Measurements from ENCODE around the gene GPR50. TPM values are rescaled to one million over a fixed set of nuclear protein-coding genes. Genes with fewer than 3 reads are reported as not detected.

Gene GPR50
- total and polyA plus RNA-seq, 4 donors: not detected

GRCh38 chrX:151153667-151154066, 22.7 kb upstream of the GPR50 start:
- H3K4me3 ChIP-seq (ENCODE audit: low read depth in 1 of 3, low read length in 3 of 3): no peak overlapping the region
- H3K27ac ChIP-seq (ENCODE audit: low read depth in 1 of 2, low read length in 2 of 2): no peak overlapping the region
- H3K36me3 ChIP-seq (ENCODE audit: control insufficient read depth in 4 of 4, insufficient read depth in 3 of 4, low read depth in 1 of 4, low read length in 3 of 4): no peaks in the 10 kb centered on the region
- TF ChIP-seq JUND (IDR thresholded peaks at IDR 0.05) (no peak), FOXA2 (IDR thresholded peaks at IDR 0.05) (no peak), NR2F2 (IDR thresholded peaks at IDR 0.05) (no peak), GABPA (IDR thresholded peaks at IDR 0.05 in 1 of 2, conservative IDR thresholded peaks at IDR 0.05 in 1 of 2) (no peak), FOXA1 (IDR thresholded peaks at IDR 0.05) (no peak), RXRA (IDR thresholded peaks at IDR 0.05) (no peak), CTCF (IDR thresholded peaks at IDR 0.05; ENCODE audit: low read depth, low read length, missing input control) (no peak), HNF4G (IDR thresholded peaks at IDR 0.05) (no peak), ZBTB33 (IDR thresholded peaks at IDR 0.05) (no peak), MAX (IDR thresholded peaks at IDR 0.05) (no peak)
- no peak for DNase-seq (ENCODE audit: low spot score)
- H3K4me1 ChIP-seq (ENCODE audit: control insufficient read depth in 4 of 4, insufficient read depth in 4 of 4, low read length in 3 of 4): no peaks in the 10 kb centered on the region
- no peak overlapping the region for H3K9ac ChIP-seq (ENCODE audit: low read depth in 1 of 2, low read length in 2 of 2)
- 32% methylated on average over 6 of the region's 6 CpGs for WGBS
- peaks cover 0 to 5% (median 0%) of the 10 kb centered on the region in 4 donors for H3K27me3 ChIP-seq (ENCODE audit: control insufficient read depth in 4 of 4, insufficient read depth in 4 of 4, low read length in 3 of 4)
- no peaks in the 10 kb centered on the region for H3K9me3 ChIP-seq (ENCODE audit: control insufficient read depth in 4 of 4, low read length in 3 of 4)

- no peak overlapping the region for H3K9ac ChIP-seq (ENCODE audit: low read depth in 1 of 2, low read length in 2 of 2)
- no peaks in the 10 kb centered on the region for H3K9me3 ChIP-seq (ENCODE audit: control insufficient read depth in 4 of 4, low read length in 3 of 4)
- WGBS: 68% methylated on average over 4 of the region's 4 CpGs
- H3K27me3 ChIP-seq (ENCODE audit: control insufficient read depth in 4 of 4, insufficient read depth in 4 of 4, low read length in 3 of 4): peaks cover 0 to 5% (median 0%) of the 10 kb centered on the region in 4 donors
- no peak overlapping the region for H3K4me3 ChIP-seq (ENCODE audit: low read depth in 1 of 3, low read length in 3 of 3)
- H3K4me1 ChIP-seq (ENCODE audit: control insufficient read depth in 4 of 4, insufficient read depth in 4 of 4, low read length in 3 of 4): no peaks in the 10 kb centered on the region
- no peaks in the 10 kb centered on the region for H3K36me3 ChIP-seq (ENCODE audit: control insufficient read depth in 4 of 4, insufficient read depth in 3 of 4, low read depth in 1 of 4, low read length in 3 of 4)
- no peak for DNase-seq (ENCODE audit: low spot score)
- no peak for TF ChIP-seq EGR1 (IDR thresholded peaks at IDR 0.05; ENCODE audit: low read depth in 2 of 2)
- no peak for TF ChIP-seq GABPA (IDR thresholded peaks at IDR 0.05 in 1 of 2, conservative IDR thresholded peaks at IDR 0.05 in 1 of 2)
- TF ChIP-seq HNF4A (conservative IDR thresholded peaks at IDR 0.05): no peak
- no peak for TF ChIP-seq JUND (IDR thresholded peaks at IDR 0.05)
- no peak for TF ChIP-seq ATF3 (IDR thresholded peaks at IDR 0.05)
- no peak for TF ChIP-seq NR2F2 (IDR thresholded peaks at IDR 0.05)
- no peak for TF ChIP-seq YY1 (IDR thresholded peaks at IDR 0.05)
- TF ChIP-seq FOXA2 (IDR thresholded peaks at IDR 0.05): no peak
- TF ChIP-seq TAF1 (conservative IDR thresholded peaks at IDR 0.05): no peak
- no peak for TF ChIP-seq RXRA (IDR thresholded peaks at IDR 0.05)
- TF ChIP-seq RAD21 (IDR thresholded peaks at IDR 0.05): no peak
- TF ChIP-seq ZBTB33 (IDR thresholded peaks at IDR 0.05): no peak
- no peak for TF ChIP-seq SP1 (IDR thresholded peaks at IDR 0.05)
- no peak for TF ChIP-seq CTCF (IDR thresholded peaks at IDR 0.05; ENCODE audit: low read depth, low read length, missing input control)
- no peak for TF ChIP-seq MAX (IDR thresholded peaks at IDR 0.05)
- TF ChIP-seq FOXA1 (IDR thresholded peaks at IDR 0.05): no peak
- H3K27ac ChIP-seq (ENCODE audit: low read depth in 1 of 2, low read length in 2 of 2): no peak overlapping the region
Observed at GRCh38 chrX:151155234-151155633, 21.1 kb upstream of the GPR50 start.
